Pancreas (tissue), 10 donors: ENCODE data around the gene ARHGAP26. TPM values are rescaled to one million over a fixed set of nuclear protein-coding genes. Genes with fewer than 3 reads are reported as not detected.

Experiments
- ATAC-seq, 4 donors: fragments of 200-7000 bp; cut with Tn5 transposase; one replicate each; pipeline versions ENCODE4 v1.8.0 to v1.9.1; 2020; ENCODE audit warnings: mild to moderate bottlenecking in 4 of 4, moderate library complexity in 4 of 4
- DNase-seq, 6 donors: peaks; one replicate each; pipeline ENCODE4 v3.0.0-alpha.2; 2020
- FAIRE-seq: peaks from 2 replicates; lab custom pipeline; 2012; peaks lifted over from hg19 to GRCh38; lab: Jason Lieb, UNC
- H3K27ac ChIP-seq, 4 donors: fragments of 200-600 bp; sonication (generic); 1 replicate in 3 of 4; 2 replicates in 1 of 4; pipeline versions ENCODE4 v1.5.0 to v1.8.0; 2020
- H3K27me3 ChIP-seq, 4 donors: fragments of 200-600 bp; one replicate each; pipeline ENCODE4 v1.8.0; 2021
- H3K36me3 ChIP-seq, 3 donors: fragments of 200-600 bp; sonication (generic) in 1 of 3; one replicate each; pipeline versions ENCODE4 v1.5.0 to v1.8.0; 2020 to 2021
- H3K4me1 ChIP-seq, 3 donors: fragments of 200-600 bp; one replicate each; pipeline ENCODE4 v1.8.0; 2021
- H3K4me3 ChIP-seq, 4 donors: fragments of 200-600 bp; sonication (generic) in 2 of 4; one replicate each; pipeline versions ENCODE4 v1.5.0 to v1.8.0; 2020 to 2021
- H3K9me3 ChIP-seq, 4 donors: fragments of 200-600 bp; one replicate each; pipeline ENCODE4 v1.8.0; 2021
- WGBS, 2 donors: extraction: QIAGEN DNeasy Blood & Tissue Kit; methylation state at CpG; one replicate each; pipeline ENCODE4 v1.1.7; 2013; 5-methylcytosine and 5-hydroxymethylcytosine counted together
- intact Hi-C, 3 donors: fragments of 100-400 bp; cut with DNase I; formaldehyde crosslinking; loops; one replicate each; pipeline versions ENCODE4 v1.11.1 to v1.14.2; 2022
- polyA plus RNA-seq, 2 donors: library from polyadenylated mRNA; stranded (reverse); fragments of 200-250 nt; gene quantifications; one replicate each; pipeline ENCODE4 v1.2.3, GENCODE V29; 2013
- total RNA-seq, 6 donors: library from RNA; stranded (reverse); fragmentation: NEBNext Ultra II Directional in 4 of 6; extraction: Animal tissue kit (Norgen Biotek cat#: 25700) in 4 of 6; gene quantifications; one replicate each; pipeline versions ENCODE4 v1.2.1 to v1.2.4, GENCODE V29; 2021 to 2023
- TF ChIP-seq, protein P1 (sequence below), 4 donors: fragments of 200-600 bp; sonication (generic) in 3 of 4; IDR thresholded peaks; one replicate each; pipeline versions ENCODE4 v1.5.0 to v1.8.0; 2021; ENCODE audit warnings: antibody characterized with exemption in 4 of 4
- donor health status: healthy with polysubstance abuse.
- donor health status: DM: no; HTN: no; CAD: no; lungs with moderate emphysema.
- donor health status: DM: no; HTN: no; CAD: no.
- donor health status: control.
- donor health status: control.
- donor health status: Bipolar disorder and iron deficiency.
- donor health status: DM: yes; HTN: yes; CAD: no.
- donor health status: DM: no; HTN: no; CAD: no.
- donor health status: DM: no; HTN: no; CAD: no.
- donor health status: DM: yes; HTN: yes; CAD: no.

The ARHGAP26 gene
- total and polyA plus RNA-seq, 8 donors, result 3.0 to 28.1 (median 10.3) TPM

DNA sequence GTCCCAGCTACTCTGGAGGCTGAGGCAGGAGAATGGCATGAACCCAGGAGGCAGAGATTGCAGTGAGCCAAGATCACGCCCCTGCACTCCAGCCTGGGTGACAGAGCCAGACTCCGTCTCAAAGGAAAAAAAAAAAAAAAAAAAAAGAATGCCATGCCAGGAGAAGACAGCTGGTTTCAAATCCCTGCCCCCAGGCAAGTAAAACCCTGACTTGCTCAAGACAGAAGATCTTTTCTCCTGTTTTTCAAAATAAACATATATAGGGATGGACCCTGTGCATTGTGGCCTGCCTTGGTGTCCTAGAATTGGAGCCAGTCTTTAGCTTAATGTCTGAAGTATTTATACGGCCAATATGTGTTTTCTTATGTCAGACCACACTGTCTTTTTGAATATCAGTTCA is 456.2 kb downstream of the ARHGAP26 start:
- no peak for ATAC-seq
- H3K36me3 ChIP-seq, result no peaks in the 10 kb centered on the region
- no peak for DNase-seq
- WGBS, 2 donors, result 77 to 88% methylated on average over 3 of the region's 3 CpGs
- no peaks in the 10 kb centered on the region for H3K9me3 ChIP-seq
- H3K4me3 ChIP-seq, result no peak overlapping the region
- intact Hi-C loops, result no loop called here
- H3K27me3 ChIP-seq, result no peaks in the 10 kb centered on the region
- TF ChIP-seq, protein P1, sequence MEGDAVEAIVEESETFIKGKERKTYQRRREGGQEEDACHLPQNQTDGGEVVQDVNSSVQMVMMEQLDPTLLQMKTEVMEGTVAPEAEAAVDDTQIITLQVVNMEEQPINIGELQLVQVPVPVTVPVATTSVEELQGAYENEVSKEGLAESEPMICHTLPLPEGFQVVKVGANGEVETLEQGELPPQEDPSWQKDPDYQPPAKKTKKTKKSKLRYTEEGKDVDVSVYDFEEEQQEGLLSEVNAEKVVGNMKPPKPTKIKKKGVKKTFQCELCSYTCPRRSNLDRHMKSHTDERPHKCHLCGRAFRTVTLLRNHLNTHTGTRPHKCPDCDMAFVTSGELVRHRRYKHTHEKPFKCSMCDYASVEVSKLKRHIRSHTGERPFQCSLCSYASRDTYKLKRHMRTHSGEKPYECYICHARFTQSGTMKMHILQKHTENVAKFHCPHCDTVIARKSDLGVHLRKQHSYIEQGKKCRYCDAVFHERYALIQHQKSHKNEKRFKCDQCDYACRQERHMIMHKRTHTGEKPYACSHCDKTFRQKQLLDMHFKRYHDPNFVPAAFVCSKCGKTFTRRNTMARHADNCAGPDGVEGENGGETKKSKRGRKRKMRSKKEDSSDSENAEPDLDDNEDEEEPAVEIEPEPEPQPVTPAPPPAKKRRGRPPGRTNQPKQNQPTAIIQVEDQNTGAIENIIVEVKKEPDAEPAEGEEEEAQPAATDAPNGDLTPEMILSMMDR (IDR thresholded peaks at IDR 0.05), result no peak
- no peak for FAIRE-seq
- H3K4me1 ChIP-seq, result no peaks in the 10 kb centered on the region
- no peak overlapping the region for H3K27ac ChIP-seq

DNA sequence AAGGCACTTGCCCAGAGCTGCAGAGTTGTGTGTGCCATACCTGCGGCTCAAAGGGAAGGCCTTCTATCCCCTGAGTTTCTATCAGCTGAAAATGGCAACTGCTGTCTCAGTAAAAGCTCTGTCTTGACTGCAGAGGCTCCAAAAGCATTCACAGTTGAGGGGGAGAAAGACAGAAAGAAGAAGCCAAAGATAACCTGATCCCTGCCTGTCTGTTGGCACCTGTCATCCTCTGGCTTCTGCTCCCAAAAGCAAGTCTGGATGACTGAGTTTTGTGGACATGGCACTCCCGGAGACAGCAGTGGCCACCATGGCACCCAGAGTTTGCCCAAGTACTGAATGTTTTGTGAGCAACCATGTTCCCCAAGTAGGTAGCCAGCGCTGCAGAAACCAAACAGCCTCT is 456.7 kb downstream of the ARHGAP26 start:
- H3K4me1 ChIP-seq, result no peaks in the 10 kb centered on the region
- DNase-seq, result no peak
- 92 to 93% methylated on average over 3 of the region's 3 CpGs for WGBS, 2 donors
- no peak overlapping the region for H3K27ac ChIP-seq
- FAIRE-seq, result no peak
- no peak for ATAC-seq
- no peaks in the 10 kb centered on the region for H3K9me3 ChIP-seq
- TF ChIP-seq, protein P1 (IDR thresholded peaks at IDR 0.05), result no peak
- no peaks in the 10 kb centered on the region for H3K36me3 ChIP-seq
- no peak overlapping the region for H3K4me3 ChIP-seq
- intact Hi-C loops, result no loop called here
- no peaks in the 10 kb centered on the region for H3K27me3 ChIP-seq

DNA sequence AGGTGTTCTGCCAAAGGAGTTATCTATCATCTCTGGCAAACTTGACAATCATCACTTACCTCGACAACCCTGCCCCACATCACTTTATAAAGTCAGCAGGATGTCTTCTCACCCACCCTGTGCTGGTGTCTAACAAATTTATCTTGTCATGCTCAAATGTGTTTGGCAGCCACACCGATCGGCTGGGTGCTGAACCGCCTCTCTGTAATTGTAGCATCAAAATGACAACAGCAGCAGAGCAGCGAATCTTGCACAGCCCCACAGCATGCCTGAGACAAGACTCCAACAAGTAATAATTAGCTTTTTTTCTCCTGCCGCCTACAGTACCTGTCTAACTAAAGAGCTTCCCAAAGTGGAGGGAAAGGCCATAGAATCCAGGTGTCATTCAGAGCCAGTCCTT is 457.1 kb downstream of the ARHGAP26 start:
- Histone ChIP-seq H3K4me1 (no peaks in the 10 kb centered on the region), H3K9me3 (no peaks in the 10 kb centered on the region), H3K36me3 (no peaks in the 10 kb centered on the region), H3K27me3 (no peaks in the 10 kb centered on the region), H3K4me3 (no peak overlapping the region), H3K27ac (no peak overlapping the region)
- TF ChIP-seq, protein P1 (IDR thresholded peaks at IDR 0.05), result no peak
- ATAC-seq, result no peak
- intact Hi-C loops, result no loop called here
- DNase-seq, result no peak
- no peak for FAIRE-seq
- 88 to 92% methylated on average over 6 of the region's 6 CpGs for WGBS, 2 donors

DNA sequence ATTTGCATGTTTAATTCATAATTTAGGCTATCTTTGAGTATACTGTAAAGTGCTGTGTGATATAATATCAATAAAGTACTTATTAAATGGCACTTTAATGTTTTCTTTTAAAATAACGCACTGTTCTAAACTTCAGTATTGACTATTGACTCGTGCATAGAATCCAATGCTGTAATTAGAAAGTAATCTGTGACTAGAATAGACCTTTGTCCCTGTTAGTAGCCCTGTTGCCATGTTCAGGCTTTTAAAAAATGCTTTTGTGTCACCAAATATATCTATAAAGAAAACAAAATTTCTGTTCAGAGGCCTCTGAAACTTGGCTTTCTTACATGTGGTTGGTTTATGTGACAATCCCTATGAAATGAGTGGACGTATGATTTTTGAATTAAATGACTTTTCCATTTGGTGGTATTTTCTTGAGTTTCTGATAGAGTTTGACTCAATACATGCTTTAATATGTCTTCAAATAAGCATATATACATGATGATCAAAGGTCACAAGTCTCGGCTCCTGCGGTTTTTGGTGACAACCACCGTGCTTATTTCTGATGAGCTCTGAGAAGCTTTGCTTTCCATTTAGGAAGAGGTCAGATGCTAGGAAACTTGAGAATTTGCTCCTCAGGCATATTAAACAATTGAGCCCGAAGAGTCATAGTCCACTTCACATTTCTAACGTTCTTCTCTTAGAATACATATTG is 458.6 kb downstream of the ARHGAP26 start:
- ATAC-seq, result no peak
- intact Hi-C loops, result no loop called here
- no peaks in the 10 kb centered on the region for H3K4me1 ChIP-seq
- H3K4me3 ChIP-seq, result no peak overlapping the region
- H3K27me3 ChIP-seq, result no peaks in the 10 kb centered on the region
- H3K27ac ChIP-seq, result no peak overlapping the region
- no peak for DNase-seq
- TF ChIP-seq, protein P1 (IDR thresholded peaks at IDR 0.05), result no peak
- FAIRE-seq, result no peak
- H3K36me3 ChIP-seq, result no peaks in the 10 kb centered on the region
- no peaks in the 10 kb centered on the region for H3K9me3 ChIP-seq
- 83 to 85% methylated on average over 8 of the region's 8 CpGs for WGBS, 2 donors

DNA sequence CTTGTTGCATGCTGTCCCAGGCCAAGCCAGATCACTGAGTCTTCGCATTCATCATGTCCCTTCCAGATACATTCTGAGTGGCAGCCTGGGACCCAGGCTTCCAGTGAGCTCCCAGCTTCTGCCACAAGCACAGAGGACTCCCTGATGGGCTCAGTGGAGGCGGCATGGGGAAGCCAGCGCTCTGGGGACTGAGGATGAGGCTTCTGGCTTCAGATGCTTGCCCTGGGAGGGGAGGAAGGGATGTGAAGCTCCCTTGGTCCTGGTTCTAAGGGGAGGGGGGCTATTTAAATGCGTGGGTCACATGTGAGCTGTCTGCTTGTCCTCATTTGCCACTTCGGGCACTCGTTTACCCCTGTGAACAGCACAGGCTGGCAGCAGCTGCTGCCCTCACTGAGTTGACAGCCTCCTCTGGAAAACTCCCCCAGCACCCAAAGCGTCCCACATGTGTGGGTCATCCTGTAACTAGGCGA is 459.3 kb downstream of the ARHGAP26 start:
- ATAC-seq, result peak in 3 of 4 donors; percentile 17 to 47 (median 27)
- TF ChIP-seq, protein P1 (IDR thresholded peaks at IDR 0.05), result no peak
- Histone ChIP-seq H3K4me1 (no peaks in the 10 kb centered on the region), H3K4me3 (no peak overlapping the region), H3K36me3 (no peaks in the 10 kb centered on the region), H3K27me3 (no peaks in the 10 kb centered on the region), H3K27ac (peak overlapping the region in 1 of 4 donors; percentile 4), H3K9me3 (no peaks in the 10 kb centered on the region)
- FAIRE-seq, result no peak
- DNase-seq, result no peak
- WGBS, 2 donors, result 54 to 58% methylated on average over 8 of the region's 8 CpGs
- intact Hi-C loops, result no loop called here
